ENCODE measurements around the gene DYNC2LI1.

DYNC2LI1 gene

DNA sequence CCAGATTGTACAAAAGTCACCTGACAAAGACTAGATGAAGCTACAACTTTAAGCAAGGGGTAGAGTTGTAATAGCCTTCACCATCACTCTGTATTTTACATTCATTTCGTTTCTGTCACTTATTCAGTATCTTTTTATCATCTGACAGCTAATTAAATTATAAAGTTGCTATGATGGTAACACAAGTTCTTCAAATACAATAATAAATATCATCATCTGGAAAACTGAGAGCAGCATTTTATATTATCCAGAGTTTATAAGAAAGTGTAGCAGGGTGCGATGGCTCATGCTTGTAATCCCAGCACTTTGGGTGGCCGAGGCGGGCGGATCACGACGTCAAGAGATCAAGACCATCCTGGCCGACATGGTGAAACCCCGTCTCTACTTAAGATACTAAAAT, 21.1 kb downstream of the DYNC2LI1 start:
- no peaks in the 10 kb centered on the region for H3K4me1 ChIP-seq (ENCODE audit: insufficient read depth, low read length)
- H3K36me3 ChIP-seq (ENCODE audit: insufficient read depth, low read length), result no peaks in the 10 kb centered on the region
- no peak overlapping the region for H3K9ac ChIP-seq (ENCODE audit: low read depth, low read length)
- no peak overlapping the region for H3K4me3 ChIP-seq (ENCODE audit: low read length)
- WGBS, result 93% methylated on average over 8 of the region's 9 CpGs
- no peaks in the 10 kb centered on the region for H3K27me3 ChIP-seq (ENCODE audit: insufficient read depth, low read length)
- no peaks in the 10 kb centered on the region for H3K9me3 ChIP-seq (ENCODE audit: insufficient read depth, low read depth, low read length)
- no peak overlapping the region for H3K27ac ChIP-seq (ENCODE audit: low read depth, low read length)

DNA sequence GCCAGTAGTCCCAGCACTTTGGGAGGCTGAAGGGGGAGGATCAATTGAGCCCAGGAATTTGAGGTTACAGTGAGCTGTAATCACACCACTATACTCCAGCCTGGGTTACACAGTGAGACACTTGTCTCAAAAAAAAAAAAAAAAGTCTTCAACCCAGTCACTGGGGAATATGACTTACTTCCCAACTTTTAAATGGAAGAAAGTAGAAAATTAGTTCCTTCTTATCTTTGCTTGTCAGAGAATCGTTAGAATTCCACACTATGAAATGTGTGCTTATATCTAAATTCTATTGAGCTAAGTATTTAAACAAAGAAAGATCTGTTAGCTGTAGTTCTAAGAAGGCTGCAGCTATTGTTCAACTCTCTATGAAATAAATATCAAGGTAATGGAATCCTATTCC, 22.4 kb downstream of the DYNC2LI1 start:
- no peak overlapping the region for H3K27ac ChIP-seq (ENCODE audit: low read depth, low read length)
- no peaks in the 10 kb centered on the region for H3K36me3 ChIP-seq (ENCODE audit: insufficient read depth, low read length)
- no peaks in the 10 kb centered on the region for H3K4me1 ChIP-seq (ENCODE audit: insufficient read depth, low read length)
- H3K9me3 ChIP-seq (ENCODE audit: insufficient read depth, low read depth, low read length), result no peaks in the 10 kb centered on the region
- no peak overlapping the region for H3K4me3 ChIP-seq (ENCODE audit: low read length)
- WGBS, result no CpG with 5 or more reads among the region's 1 CpG
- H3K27me3 ChIP-seq (ENCODE audit: insufficient read depth, low read length), result no peaks in the 10 kb centered on the region
- H3K9ac ChIP-seq (ENCODE audit: low read depth, low read length), result no peak overlapping the region

DNA sequence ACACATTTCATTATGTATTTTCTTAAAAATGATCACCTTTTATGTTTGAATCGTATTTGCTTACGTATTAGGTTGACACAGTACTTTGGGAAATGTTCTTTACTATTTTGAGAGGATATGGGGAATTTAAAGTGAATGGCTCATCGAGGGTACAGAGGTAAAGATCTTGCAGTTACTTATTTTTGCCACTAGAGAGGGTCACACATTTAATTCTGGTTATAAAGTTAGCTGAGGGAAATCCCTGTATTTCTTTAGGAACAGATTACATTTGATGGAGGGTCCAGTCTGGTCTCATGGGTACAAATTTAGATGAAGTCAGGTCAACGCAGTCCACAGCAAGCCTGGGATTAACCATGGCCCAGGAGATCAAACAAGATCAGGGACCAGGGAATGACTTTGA, 24.5 kb downstream of the DYNC2LI1 start:
- Histone ChIP-seq H3K4me1 (ENCODE audit: insufficient read depth, low read length) (no peaks in the 10 kb centered on the region), H3K36me3 (ENCODE audit: insufficient read depth, low read length) (no peaks in the 10 kb centered on the region), H3K9me3 (ENCODE audit: insufficient read depth, low read depth, low read length) (no peaks in the 10 kb centered on the region), H3K27ac (ENCODE audit: low read depth, low read length) (no peak overlapping the region), H3K9ac (ENCODE audit: low read depth, low read length) (no peak overlapping the region), H3K27me3 (ENCODE audit: insufficient read depth, low read length) (no peaks in the 10 kb centered on the region), H3K4me3 (ENCODE audit: low read length) (no peak overlapping the region)
- 68% methylated on average over 4 of the region's 4 CpGs for WGBS

DNA sequence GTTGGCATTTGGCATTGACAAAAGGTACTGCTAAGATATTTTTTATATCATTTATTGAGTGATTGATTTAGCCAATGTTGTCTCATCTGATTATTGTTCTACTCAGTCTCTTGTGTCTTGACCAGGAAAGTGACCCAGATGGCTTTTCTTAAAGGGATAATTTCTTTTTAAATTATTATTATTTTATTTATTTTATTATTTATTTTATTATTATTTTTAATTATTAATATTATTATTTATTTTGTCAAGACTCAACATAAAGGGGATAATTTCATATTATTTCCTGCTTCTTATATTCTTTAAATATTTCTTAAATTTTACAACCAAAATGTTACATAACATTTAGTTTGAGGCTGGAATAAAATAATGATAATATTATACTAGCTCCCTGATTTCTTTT, 27.1 kb downstream of the DYNC2LI1 start:
- H3K4me3 ChIP-seq (ENCODE audit: low read length), result no peak overlapping the region
- H3K9me3 ChIP-seq (ENCODE audit: insufficient read depth, low read depth, low read length), result no peaks in the 10 kb centered on the region
- H3K9ac ChIP-seq (ENCODE audit: low read depth, low read length), result no peak overlapping the region
- no peak overlapping the region for H3K27ac ChIP-seq (ENCODE audit: low read depth, low read length)
- no peaks in the 10 kb centered on the region for H3K4me1 ChIP-seq (ENCODE audit: insufficient read depth, low read length)
- H3K27me3 ChIP-seq (ENCODE audit: insufficient read depth, low read length), result no peaks in the 10 kb centered on the region
- no peaks in the 10 kb centered on the region for H3K36me3 ChIP-seq (ENCODE audit: insufficient read depth, low read length)

DNA sequence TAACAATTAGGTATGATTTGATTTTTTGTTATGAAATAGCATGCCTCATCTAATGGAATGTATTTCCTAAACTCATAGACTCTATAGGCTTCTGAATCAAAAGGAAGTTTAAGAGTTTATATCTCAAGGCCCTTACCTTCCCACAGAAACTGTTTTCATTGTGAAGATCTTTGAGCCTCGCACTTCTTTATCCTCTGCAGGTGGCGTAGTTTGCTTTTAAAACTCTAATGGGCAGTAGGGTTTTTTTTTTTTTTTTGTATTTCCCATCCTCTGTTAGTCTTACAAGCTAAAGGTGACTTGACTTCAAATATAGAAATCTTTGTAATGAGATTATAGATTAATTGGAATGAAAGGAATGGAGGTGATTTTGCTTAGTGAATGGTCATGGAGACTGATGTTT, 28.3 kb downstream of the DYNC2LI1 start:
- no peak overlapping the region for H3K27ac ChIP-seq (ENCODE audit: low read depth, low read length)
- WGBS, result no CpG with 5 or more reads among the region's 2 CpGs
- H3K9me3 ChIP-seq (ENCODE audit: insufficient read depth, low read depth, low read length), result no peaks in the 10 kb centered on the region
- H3K36me3 ChIP-seq (ENCODE audit: insufficient read depth, low read length), result no peaks in the 10 kb centered on the region
- no peak overlapping the region for H3K4me3 ChIP-seq (ENCODE audit: low read length)
- H3K27me3 ChIP-seq (ENCODE audit: insufficient read depth, low read length), result no peaks in the 10 kb centered on the region
- H3K4me1 ChIP-seq (ENCODE audit: insufficient read depth, low read length), result no peaks in the 10 kb centered on the region
- no peak overlapping the region for H3K9ac ChIP-seq (ENCODE audit: low read depth, low read length)

DNA sequence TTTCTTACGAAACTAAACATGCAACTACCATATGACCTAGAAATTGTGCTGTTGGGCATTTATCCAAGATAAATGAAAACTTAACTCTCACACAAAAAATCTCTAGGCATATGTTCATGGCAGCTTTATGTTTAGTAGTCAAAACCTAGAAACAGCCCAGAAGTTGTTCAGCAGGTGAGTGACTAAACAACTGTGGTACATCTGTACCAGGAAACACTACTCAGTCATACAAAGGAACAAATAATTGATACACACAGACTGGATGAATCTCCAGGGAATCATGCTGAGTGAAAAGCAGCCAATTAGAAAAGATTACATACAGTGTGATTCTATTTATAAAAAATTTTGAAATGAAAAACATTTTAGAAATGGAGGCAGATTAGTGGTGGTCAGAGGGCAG, 29.3 kb downstream of the DYNC2LI1 start:
- WGBS, result 80% methylated on average over 1 of the region's 1 CpG
- no peaks in the 10 kb centered on the region for H3K9me3 ChIP-seq (ENCODE audit: insufficient read depth, low read depth, low read length)
- H3K36me3 ChIP-seq (ENCODE audit: insufficient read depth, low read length), result no peaks in the 10 kb centered on the region
- no peaks in the 10 kb centered on the region for H3K27me3 ChIP-seq (ENCODE audit: insufficient read depth, low read length)
- no peak overlapping the region for H3K27ac ChIP-seq (ENCODE audit: low read depth, low read length)
- no peak overlapping the region for H3K4me3 ChIP-seq (ENCODE audit: low read length)
- no peaks in the 10 kb centered on the region for H3K4me1 ChIP-seq (ENCODE audit: insufficient read depth, low read length)
- H3K9ac ChIP-seq (ENCODE audit: low read depth, low read length), result no peak overlapping the region

DNA sequence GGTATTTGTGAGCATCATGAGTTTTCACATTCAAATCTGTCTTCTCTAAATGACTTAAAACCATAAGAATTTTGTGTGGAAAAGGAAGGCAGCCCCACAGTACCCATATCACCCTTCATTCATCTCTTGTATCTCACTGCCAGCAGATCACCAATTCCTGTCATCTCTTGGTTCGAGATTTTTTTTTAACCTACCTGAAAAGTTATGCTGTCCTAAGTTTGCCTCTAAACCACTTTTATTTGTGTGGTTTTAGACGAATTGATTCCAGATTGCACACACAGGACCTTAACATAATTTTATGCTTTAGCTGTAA, 32.8 kb downstream of the DYNC2LI1 start:
- whole genome bisulfite sequencing, result 92% methylated on average over 2 of the region's 2 CpGs
- no peak overlapping the region for H3K27ac ChIP-seq (ENCODE audit: low read depth, low read length)
- H3K27me3 ChIP-seq (ENCODE audit: insufficient read depth, low read length), result no peaks in the 10 kb centered on the region
- H3K36me3 ChIP-seq (ENCODE audit: insufficient read depth, low read length), result no peaks in the 10 kb centered on the region
- H3K4me3 ChIP-seq (ENCODE audit: low read length), result no peak overlapping the region
- no peaks in the 10 kb centered on the region for H3K4me1 ChIP-seq (ENCODE audit: insufficient read depth, low read length)
- no peaks in the 10 kb centered on the region for H3K9me3 ChIP-seq (ENCODE audit: insufficient read depth, low read depth, low read length)
- H3K9ac ChIP-seq (ENCODE audit: low read depth, low read length), result no peak overlapping the region

DNA sequence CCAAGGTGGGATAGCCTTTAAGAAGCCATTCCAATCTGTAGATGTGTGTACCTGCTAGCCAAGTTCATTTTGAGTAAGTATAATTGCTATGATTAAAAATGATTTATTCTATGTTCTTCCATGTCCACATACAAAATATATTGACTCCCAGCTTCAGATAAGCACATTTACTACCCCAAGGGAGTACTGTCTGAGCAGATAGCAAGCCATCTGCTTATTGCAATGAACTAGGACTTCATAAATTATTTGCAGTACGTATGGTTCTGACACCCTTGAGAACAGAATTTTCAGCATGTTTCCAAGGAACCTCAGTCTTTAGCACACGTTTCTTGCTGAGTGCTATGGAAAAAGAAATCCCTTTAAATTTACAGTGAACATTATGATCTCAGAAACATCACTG, 36.6 kb downstream of the DYNC2LI1 start:
- H3K9me3 ChIP-seq (ENCODE audit: insufficient read depth, low read depth, low read length), result no peaks in the 10 kb centered on the region
- no peaks in the 10 kb centered on the region for H3K27me3 ChIP-seq (ENCODE audit: insufficient read depth, low read length)
- H3K36me3 ChIP-seq (ENCODE audit: insufficient read depth, low read length), result no peaks in the 10 kb centered on the region
- H3K9ac ChIP-seq (ENCODE audit: low read depth, low read length), result no peak overlapping the region
- no peaks in the 10 kb centered on the region for H3K4me1 ChIP-seq (ENCODE audit: insufficient read depth, low read length)
- 88% methylated on average over 2 of the region's 2 CpGs for WGBS
- no peak overlapping the region for H3K27ac ChIP-seq (ENCODE audit: low read depth, low read length)
- no peak overlapping the region for H3K4me3 ChIP-seq (ENCODE audit: low read length)

DNA sequence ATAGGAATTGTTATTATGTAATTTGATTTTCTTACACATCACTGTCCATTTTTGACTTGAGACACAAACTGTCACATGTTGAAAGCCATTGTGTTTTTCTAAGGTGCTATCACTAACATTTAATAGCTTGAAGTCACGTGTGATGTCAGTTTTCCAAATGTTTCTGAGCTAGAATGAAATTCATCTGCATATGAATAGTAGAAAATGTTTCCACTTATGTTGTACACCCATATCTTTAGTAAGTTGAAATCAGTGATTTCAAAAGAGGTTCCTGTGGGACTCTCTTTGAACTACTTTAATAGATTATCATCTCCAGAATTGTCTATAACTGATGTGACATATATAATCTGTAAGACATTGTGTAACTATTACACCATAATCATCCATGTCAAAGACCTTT, 37.0 kb downstream of the DYNC2LI1 start:
- H3K9ac ChIP-seq (ENCODE audit: low read depth, low read length), result no peak overlapping the region
- 100% methylated on average over 1 of the region's 1 CpG for WGBS

DNA sequence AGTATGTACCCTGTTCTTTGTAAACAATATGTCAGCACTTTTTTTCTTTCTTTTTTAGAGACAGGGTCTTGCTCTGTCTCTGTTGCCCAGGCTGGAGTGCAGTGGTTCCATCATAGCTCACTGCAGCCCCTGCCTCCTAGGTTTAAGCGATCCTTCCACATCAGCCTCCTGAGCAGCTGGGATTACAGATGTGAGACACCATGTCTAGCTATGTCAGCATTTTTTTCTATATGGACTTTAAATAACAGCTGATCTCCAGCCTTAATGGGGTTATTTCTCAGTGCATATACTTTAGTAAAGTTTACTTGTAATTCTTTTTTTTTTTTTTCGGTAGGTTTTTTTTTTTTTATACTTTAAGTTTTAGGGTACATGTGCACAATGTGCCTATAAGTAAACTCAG, 38.2 kb downstream of the DYNC2LI1 start:
- 93% methylated on average over 1 of the region's 2 CpGs for WGBS
- Histone ChIP-seq H3K4me1 (ENCODE audit: insufficient read depth, low read length) (no peaks in the 10 kb centered on the region), H3K9me3 (ENCODE audit: insufficient read depth, low read depth, low read length) (no peaks in the 10 kb centered on the region), H3K27me3 (ENCODE audit: insufficient read depth, low read length) (no peaks in the 10 kb centered on the region), H3K9ac (ENCODE audit: low read depth, low read length) (no peak overlapping the region), H3K36me3 (ENCODE audit: insufficient read depth, low read length) (no peaks in the 10 kb centered on the region), H3K27ac (ENCODE audit: low read depth, low read length) (no peak overlapping the region), H3K4me3 (ENCODE audit: low read length) (no peak overlapping the region)

More for the DNA sequence above, 37.0 kb downstream of the DYNC2LI1 start:
- H3K4me1 ChIP-seq (ENCODE audit: insufficient read depth, low read length), result no peaks in the 10 kb centered on the region
- H3K9me3 ChIP-seq (ENCODE audit: insufficient read depth, low read depth, low read length), result no peaks in the 10 kb centered on the region
- no peaks in the 10 kb centered on the region for H3K36me3 ChIP-seq (ENCODE audit: insufficient read depth, low read length)
- no peak overlapping the region for H3K4me3 ChIP-seq (ENCODE audit: low read length)
- no peak overlapping the region for H3K27ac ChIP-seq (ENCODE audit: low read depth, low read length)
- H3K27me3 ChIP-seq (ENCODE audit: insufficient read depth, low read length), result no peaks in the 10 kb centered on the region

DNA sequence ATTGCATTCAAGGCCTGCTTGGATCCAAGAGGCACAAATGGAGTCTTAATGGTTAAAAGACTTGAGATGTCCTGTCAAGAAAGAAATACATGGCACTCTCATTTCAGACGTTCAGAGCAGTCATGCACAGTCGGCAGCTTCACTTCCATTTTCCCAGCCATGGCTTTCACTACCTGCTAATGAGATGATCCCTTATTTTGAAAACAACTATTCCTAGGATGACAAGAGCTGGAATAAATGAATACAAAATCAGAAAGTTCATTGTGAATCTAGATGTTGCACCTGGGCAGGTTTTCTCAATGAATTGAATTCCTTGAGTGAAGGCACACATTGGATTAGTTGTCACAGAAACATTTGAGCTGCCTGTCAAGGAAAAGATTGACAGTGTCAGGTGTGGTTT, 39.1 kb downstream of the DYNC2LI1 start:
- no peaks in the 10 kb centered on the region for H3K4me1 ChIP-seq (ENCODE audit: insufficient read depth, low read length)
- no peak overlapping the region for H3K9ac ChIP-seq (ENCODE audit: low read depth, low read length)
- H3K4me3 ChIP-seq (ENCODE audit: low read length), result no peak overlapping the region
- WGBS, result 84% methylated on average over 2 of the region's 2 CpGs
- no peaks in the 10 kb centered on the region for H3K36me3 ChIP-seq (ENCODE audit: insufficient read depth, low read length)
- H3K9me3 ChIP-seq (ENCODE audit: insufficient read depth, low read depth, low read length), result no peaks in the 10 kb centered on the region
- no peak overlapping the region for H3K27ac ChIP-seq (ENCODE audit: low read depth, low read length)
- no peaks in the 10 kb centered on the region for H3K27me3 ChIP-seq (ENCODE audit: insufficient read depth, low read length)

DNA sequence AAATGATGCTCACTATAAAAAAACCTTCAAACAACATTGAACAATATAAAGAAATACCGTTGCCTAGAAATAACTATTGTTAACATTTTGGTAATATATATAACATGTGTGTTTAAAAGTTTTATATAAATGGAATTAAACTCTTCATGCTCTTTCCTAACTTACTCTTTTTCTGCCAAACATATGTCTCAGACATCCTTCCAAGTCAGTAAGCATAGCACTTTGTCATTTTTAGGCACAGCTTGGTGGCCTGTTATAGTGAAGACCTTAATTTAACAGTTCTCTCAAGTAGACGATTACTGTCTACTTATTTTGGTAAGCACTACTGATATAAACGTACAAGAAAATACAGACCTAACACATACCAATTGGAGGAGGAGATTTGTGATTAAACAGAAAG, 40.9 kb downstream of the DYNC2LI1 start:
- no peak overlapping the region for H3K27ac ChIP-seq (ENCODE audit: low read depth, low read length)
- H3K9ac ChIP-seq (ENCODE audit: low read depth, low read length), result no peak overlapping the region
- H3K27me3 ChIP-seq (ENCODE audit: insufficient read depth, low read length), result no peaks in the 10 kb centered on the region
- H3K4me1 ChIP-seq (ENCODE audit: insufficient read depth, low read length), result no peaks in the 10 kb centered on the region
- 100% methylated on average over 1 of the region's 3 CpGs for WGBS
- H3K36me3 ChIP-seq (ENCODE audit: insufficient read depth, low read length), result no peaks in the 10 kb centered on the region
- no peak overlapping the region for H3K4me3 ChIP-seq (ENCODE audit: low read length)
- H3K9me3 ChIP-seq (ENCODE audit: insufficient read depth, low read depth, low read length), result no peaks in the 10 kb centered on the region
